Endothelial cell of umbilical vein (primary cell): ENCODE data around the gene CYB561A3. TPM values are rescaled to one million over a fixed set of nuclear protein-coding genes. Genes with fewer than 3 reads are reported as not detected.

Experiments used
- BruUV-seq: library from RNA; stranded (reverse); fragments of 400-500 nt; replicated peaks from 2 replicates; lab custom pipeline; 2021; lab: Mats Ljungman, UMichigan
- CTCF ChIA-PET: fragments of 300-600, 350-600 bp; sonication (Branson Sonifier 250); formaldehyde crosslinking; loops from one replicate; lab custom pipeline; 2021; ENCODE audit warnings: antibody characterized with exemption, inconsistent platforms; lab: Charles Lee
- POLR2A ChIA-PET: fragments of 300-600, 350-600 bp; sonication (Branson Sonifier 250); formaldehyde crosslinking; loops from one replicate; lab custom pipeline; 2021; ENCODE audit warnings: antibody characterized with exemption, inconsistent platforms; lab: Charles Lee
- DNase-seq: peaks from one replicate; pipeline ENCODE4 v3.0.0-alpha.2; 2011; ENCODE audit warnings: low read depth, low spot score
- FAIRE-seq: peaks from 2 replicates; lab custom pipeline; 2011; peaks lifted over from hg19 to GRCh38; lab: Jason Lieb, UNC
- H2AFZ ChIP-seq: 2 replicates; pipeline ENCODE4 v1.6.0; 2012; ENCODE audit warnings: low read depth, low read length, control low read depth, inconsistent platforms
- H3K27ac ChIP-seq: 2 replicates; pipeline ENCODE4 v1.5.1; 2011; ENCODE audit warnings: low read depth, mild to moderate bottlenecking, control low read depth, low read length, moderate library complexity; ENCODE audit not compliant: insufficient read depth
- H3K27me3 ChIP-seq, 2 experiments: 2 replicates each; pipeline versions ENCODE4 v1.6.0 to v1.6.1; 2011; ENCODE audit warnings: low read length in 2 of 2, mixed read lengths in 1 of 2; ENCODE audit not compliant: control insufficient read depth in 2 of 2, insufficient read depth in 2 of 2
- H3K36me3 ChIP-seq, 2 experiments: 2 replicates in 1 of 2; 3 replicates in 1 of 2; pipeline ENCODE4 v1.5.1; 2011; ENCODE audit warnings: low read length in 2 of 2, mild to moderate bottlenecking in 1 of 2, moderate library complexity in 1 of 2; ENCODE audit not compliant: control insufficient read depth in 2 of 2, insufficient read depth in 2 of 2; ENCODE audit errors: extremely low read depth in 1 of 2
- H3K4me1 ChIP-seq: 3 replicates; pipeline ENCODE4 v1.5.1; 2011; ENCODE audit warnings: mild to moderate bottlenecking, low read length; ENCODE audit not compliant: control insufficient read depth, insufficient read depth; ENCODE audit errors: extremely low read depth
- H3K4me2 ChIP-seq: 2 replicates; pipeline ENCODE4 v1.6.1; 2011; ENCODE audit warnings: low read length, control low read depth, mixed read lengths; ENCODE audit not compliant: insufficient read depth
- H3K4me3 ChIP-seq, 3 experiments: fragments of 200-600 bp in 1 of 3; sonication (generic), shearing (Covaris generic) in 1 of 3; replicated peaks in 1 of 3; 2 replicates each; pipeline ENCODE4 v1.5.1; 2011 to 2016; ENCODE audit warnings: control low read depth in 3 of 3, low read length in 3 of 3, mild to moderate bottlenecking in 2 of 3, inconsistent platforms in 1 of 3, low read depth in 1 of 3, moderate library complexity in 1 of 3; ENCODE audit not compliant: insufficient read depth in 1 of 3
- H3K79me2 ChIP-seq: 2 replicates; pipeline ENCODE4 v1.6.0; 2012; ENCODE audit warnings: low read length, inconsistent platforms; ENCODE audit not compliant: control insufficient read depth, insufficient read depth
- H3K9ac ChIP-seq: replicated peaks from 2 replicates; pipeline ENCODE3; 2011; ENCODE audit warnings: low read length, control low read depth; ENCODE audit not compliant: insufficient read depth; ENCODE audit errors: extremely low read depth
- H3K9me1 ChIP-seq: replicated peaks from 3 replicates; pipeline ENCODE4 v1.6.0; 2011; ENCODE audit warnings: mild to moderate bottlenecking, low read length; ENCODE audit not compliant: control insufficient read depth, insufficient read depth; ENCODE audit errors: extremely low read depth
- H3K9me3 ChIP-seq: replicated peaks from 2 replicates; pipeline ENCODE4 v1.5.1; 2012; ENCODE audit warnings: low read length, inconsistent platforms; ENCODE audit not compliant: control insufficient read depth, insufficient read depth
- H4K20me1 ChIP-seq: replicated peaks from 2 replicates; pipeline ENCODE3; 2011; ENCODE audit warnings: mild to moderate bottlenecking, low read length; ENCODE audit not compliant: control insufficient read depth, insufficient read depth; ENCODE audit errors: extremely low read depth
- EZH2 ChIP-seq: IDR thresholded peaks from 2 replicates; pipeline ENCODE4 v1.6.1; 2012; ENCODE audit warnings: borderline replicate concordance, low read depth, mild to moderate bottlenecking, moderate library complexity, low read length, inconsistent platforms; ENCODE audit not compliant: severe bottlenecking
- GATA2 ChIP-seq: IDR thresholded peaks from 2 replicates; pipeline ENCODE4 v1.7.0; 2011; ENCODE audit warnings: low read depth, mild to moderate bottlenecking, moderate library complexity, mixed read lengths, low read length; ENCODE audit not compliant: insufficient read length, insufficient read depth
- JUN ChIP-seq: IDR thresholded peaks from 2 replicates; pipeline ENCODE4 v1.6.1; 2011; ENCODE audit warnings: borderline replicate concordance, low read depth; ENCODE audit not compliant: insufficient read length, insufficient read depth
- POLR2A ChIP-seq: IDR thresholded peaks from 2 replicates; pipeline ENCODE4 v1.6.1; 2012; ENCODE audit warnings: low read depth, mild to moderate bottlenecking, control low read depth, low read length
- dilution Hi-C: fragments of 300-500 bp; cut with MboI; formaldehyde crosslinking; loops from one replicate; pipeline ENCODE4 v1.15.0; 2019; ENCODE audit warnings: low sequenced_read_pairs; ENCODE audit not compliant: extremely low pct_ligation_motif_present
- intact Hi-C: fragments of 100-400 bp; cut with micrococcal nuclease; formaldehyde crosslinking; loops from one replicate; pipeline ENCODE4 v1.10.0; 2022
- polyA plus RNA-seq, 4 experiments: library from polyadenylated mRNA; depleted of rRNA in 3 of 4; stranded (reverse) in 3 of 4; unstranded in 1 of 4; fragments of >200 nt; gene quantifications; 2 replicates each; pipeline versions ENCODE4 v1.2.1 to v1.2.3, GENCODE V29; 2011 to 2012; ENCODE audit warnings: missing spikeins in 1 of 4
- total RNA-seq: library from RNA; stranded (reverse); gene quantifications from 2 replicates; pipeline ENCODE4 v1.2.3, GENCODE V29; 2021

Gene CYB561A3
- total and polyA plus RNA-seq, 2 donors (not counting 3 experiments of a cell fraction or from before 2014, with no cell fraction given): 41.6 to 103 TPM

DNA sequence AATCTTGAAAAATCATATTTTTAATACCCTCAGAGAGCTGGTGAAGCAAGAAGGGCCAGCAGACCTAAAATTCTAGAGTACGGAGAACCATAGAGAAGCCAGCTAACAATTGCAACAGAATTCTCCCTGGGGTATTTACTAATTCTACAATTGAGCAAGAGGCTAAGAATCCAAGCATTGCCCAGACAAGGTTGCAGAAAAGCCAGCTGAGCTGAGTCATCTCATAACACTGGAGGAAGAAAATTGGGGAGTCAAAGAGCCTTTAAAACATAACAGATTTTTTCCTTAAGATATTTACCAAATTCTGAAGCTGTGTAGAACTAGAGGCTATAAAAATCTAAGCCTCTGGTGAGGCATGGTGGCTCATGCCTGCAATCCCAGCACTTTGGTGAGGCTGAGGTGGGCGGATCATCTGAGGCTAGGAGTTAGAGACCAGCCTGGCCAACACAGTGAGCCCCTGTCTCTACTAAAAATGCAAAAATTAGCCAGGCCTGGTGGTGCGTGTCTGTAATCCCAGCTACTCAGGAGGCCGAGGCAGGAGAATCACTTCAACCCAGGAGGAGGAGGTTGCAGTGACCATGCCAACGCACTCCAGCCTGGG, 17.1 kb upstream of the CYB561A3 start:
- H3K4me3 ChIP-seq: no peak overlapping the region
- BruUV-seq: no TSS peak
- no peak overlapping the region for H2AFZ ChIP-seq
- H3K9me3 ChIP-seq: no peaks in the 10 kb centered on the region
- no peak overlapping the region for H3K9ac ChIP-seq
- no peak overlapping the region for H3K4me2 ChIP-seq
- no peaks in the 10 kb centered on the region for H3K36me3 ChIP-seq
- DNase-seq (no peak), FAIRE-seq (no peak)
- no peaks in the 10 kb centered on the region for H3K27me3 ChIP-seq
- no peaks in the 10 kb centered on the region for H3K9me1 ChIP-seq
- CTCF ChIA-PET: interaction anchor here (2.5 kb wide), 1 partner anchor 43 kb away, joined by 11 read pairs; no protein-coding TSS in a partner anchor
- POLR2A ChIA-PET: interaction anchor here (1.0 kb wide), 1 partner anchor 18 kb away, joined by 3 read pairs; no protein-coding TSS in a partner anchor
- intact Hi-C loops: no loop called here
- no peaks in the 10 kb centered on the region for H3K79me2 ChIP-seq
- no peaks in the 10 kb centered on the region for H4K20me1 ChIP-seq
- dilution Hi-C loops: no loop called here
- no peak for TF ChIP-seq EZH2
- no peak overlapping the region for H3K27ac ChIP-seq
- H3K4me1 ChIP-seq: no peaks in the 10 kb centered on the region

DNA sequence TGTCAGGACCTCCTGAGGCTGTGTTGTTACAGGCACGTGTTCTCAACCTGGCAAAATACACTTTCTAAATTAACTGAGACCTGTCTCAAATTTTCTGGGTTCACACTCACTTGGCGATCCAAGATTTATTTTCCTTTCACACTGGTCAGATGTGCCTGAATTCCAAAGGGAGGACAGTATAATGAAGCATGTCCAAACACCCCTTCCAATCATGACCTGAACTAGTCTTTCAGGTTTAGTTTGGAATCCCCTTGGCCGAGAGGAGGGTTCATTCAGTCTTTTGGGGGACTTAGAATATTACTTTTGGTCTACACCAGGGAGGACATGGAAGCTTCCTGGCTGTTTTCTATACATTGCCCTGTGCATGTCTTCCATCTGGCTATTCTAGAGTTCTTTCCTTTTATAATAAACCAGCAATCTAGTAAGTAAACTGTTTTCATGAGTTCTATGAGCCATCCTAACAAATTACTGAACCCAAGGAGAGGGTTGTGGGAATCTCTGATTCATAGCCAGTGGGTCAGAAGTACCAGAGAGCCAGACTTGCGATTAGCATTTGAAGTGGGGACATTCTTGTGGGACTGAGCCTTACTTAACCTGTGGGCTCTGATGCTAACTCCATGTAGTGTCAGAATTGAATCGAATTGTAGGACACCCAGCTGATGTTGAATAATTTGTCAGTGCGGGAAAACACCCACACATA, 15.9 kb upstream of the CYB561A3 start:
- H3K36me3 ChIP-seq: no peaks in the 10 kb centered on the region
- intact Hi-C loops: no loop called here
- no peaks in the 10 kb centered on the region for H3K27me3 ChIP-seq
- H3K4me1 ChIP-seq: no peaks in the 10 kb centered on the region
- POLR2A ChIA-PET: no interaction called here
- H3K9me1 ChIP-seq: no peaks in the 10 kb centered on the region
- H3K4me2 ChIP-seq: no peak overlapping the region
- no peak overlapping the region for H3K27ac ChIP-seq
- TF ChIP-seq POLR2A: no peak
- no peak for TF ChIP-seq JUN
- no peak for TF ChIP-seq GATA2
- no peak overlapping the region for H2AFZ ChIP-seq
- H3K9me3 ChIP-seq: no peaks in the 10 kb centered on the region
- H3K4me3 ChIP-seq: no peak overlapping the region
- H3K9ac ChIP-seq: no peak overlapping the region
- no peaks in the 10 kb centered on the region for H4K20me1 ChIP-seq
- FAIRE-seq (peak; percentile 37), DNase-seq (no peak)
- CTCF ChIA-PET: interaction anchor here (2.5 to 4.5 kb wide), 2 partner anchors 7 to 41 kb away, joined by 11 to 24 read pairs; no protein-coding TSS in a partner anchor
- BruUV-seq: no TSS peak
- dilution Hi-C loops: no loop called here
- no peaks in the 10 kb centered on the region for H3K79me2 ChIP-seq
